Esophagus squamous epithelium (tissue), 4 donors: Measurements from ENCODE around the gene EPS15.

Experiments
- CTCF ChIP-seq, 6 experiments: fragments of 450-650 bp in 4 of 6; fragments of 200-600 bp in 2 of 6; sonication (generic) in 2 of 6; IDR thresholded peaks; one replicate each; pipeline ENCODE4 v1.5.1; 2016 to 2019; ENCODE audit warnings: antibody characterized with exemption in 6 of 6, mild to moderate bottlenecking in 4 of 6, moderate library complexity in 4 of 6
- POLR2A ChIP-seq, 4 donors: fragments of 450-650 bp; IDR thresholded peaks; one replicate each; pipeline ENCODE4 v1.6.1; 2017; ENCODE audit warnings: antibody characterized with exemption in 4 of 4, mild to moderate bottlenecking in 4 of 4, moderate library complexity in 3 of 4

GRCh38 chr1:51369171-51369570 lies 149.9 kb downstream of the EPS15 start:
- TF ChIP-seq CTCF (IDR thresholded peaks at IDR 0.05) (no peak), POLR2A (IDR thresholded peaks at IDR 0.05) (no peak)
